ENCODE results near the gene UBR4. TPM values are rescaled to one million over a fixed set of nuclear protein-coding genes. Genes with fewer than 3 reads are reported as not detected.

Gene UBR4
- total and polyA plus RNA-seq, 7 donors: 89.9 to 185 (median 118) TPM

DNA sequence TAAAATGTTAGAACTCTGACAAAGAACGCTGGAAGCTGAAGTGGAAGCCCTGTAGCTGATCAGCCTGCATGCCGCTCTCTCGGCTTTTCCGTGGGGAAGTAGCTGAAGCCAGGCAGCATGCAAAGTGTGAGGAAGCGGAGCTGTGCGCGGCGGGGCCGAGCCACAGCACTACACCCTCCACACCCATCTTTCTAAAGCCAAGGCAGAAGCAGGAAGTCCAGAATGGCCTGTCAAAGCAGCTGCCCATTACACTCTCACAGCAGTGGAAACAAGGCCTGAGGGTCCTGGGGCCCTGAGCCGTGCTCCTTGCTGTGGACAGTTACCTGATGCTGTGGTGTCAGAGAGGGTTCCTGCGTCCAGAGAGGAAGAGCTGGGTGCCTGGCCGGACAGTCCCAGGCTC lies 69.6 kb downstream of the UBR4 start:
- no peaks in the 10 kb centered on the region for H3K27me3 ChIP-seq (ENCODE audit: insufficient read depth in 3 of 3, low read length in 2 of 3)
- H3K4me1 ChIP-seq: no peaks in the 10 kb centered on the region
- WGBS, 3 donors: 73 to 82% (median 81%) methylated on average over 12 of the region's 12 CpGs
- no peak for DNase-seq
- ATAC-seq: peak in 1 of 4 donors; percentile 44
- peaks cover 20 to 100% of the 10 kb centered on the region in 2 donors for H3K36me3 ChIP-seq (ENCODE audit: insufficient read depth in 1 of 2, low read depth in 1 of 2)
- no peak overlapping the region for H3K4me3 ChIP-seq
- no peak for TF ChIP-seq CTCF (IDR thresholded peaks at IDR 0.05)
- H3K27ac ChIP-seq: no peak overlapping the region
- intact Hi-C loops (cut with DNase I): loop anchor here (5.0 kb wide), 2 partner anchors 33 to 37 kb away; no protein-coding TSS in a partner anchor
- no peaks in the 10 kb centered on the region for H3K9me3 ChIP-seq

DNA sequence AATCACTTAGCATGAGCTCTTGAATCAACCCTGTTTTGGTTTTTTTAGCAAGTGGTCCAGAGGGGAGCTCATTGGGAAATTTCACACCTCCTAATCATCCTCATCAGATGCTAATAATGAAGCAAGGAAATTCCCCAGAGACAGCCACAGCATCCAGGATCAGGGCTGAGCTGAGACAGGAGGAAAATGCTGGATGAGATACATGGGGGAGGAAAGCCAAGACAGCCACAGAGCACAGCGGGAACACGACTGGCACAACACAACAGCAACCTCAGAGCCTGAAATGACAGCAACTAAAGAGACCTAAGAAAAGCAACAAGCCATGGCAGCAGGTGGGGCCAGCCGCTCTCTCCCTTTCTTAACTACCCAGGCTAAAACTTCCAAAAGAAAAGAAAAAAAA lies 70.4 kb downstream of the UBR4 start:
- 45 to 64% (median 61%) methylated on average over 3 of the region's 3 CpGs for WGBS, 3 donors
- intact Hi-C loops (cut with DNase I): loop anchor here (5.0 kb wide), 2 partner anchors 32 to 38 kb away; no protein-coding TSS in a partner anchor
- no peak overlapping the region for H3K27ac ChIP-seq

DNA sequence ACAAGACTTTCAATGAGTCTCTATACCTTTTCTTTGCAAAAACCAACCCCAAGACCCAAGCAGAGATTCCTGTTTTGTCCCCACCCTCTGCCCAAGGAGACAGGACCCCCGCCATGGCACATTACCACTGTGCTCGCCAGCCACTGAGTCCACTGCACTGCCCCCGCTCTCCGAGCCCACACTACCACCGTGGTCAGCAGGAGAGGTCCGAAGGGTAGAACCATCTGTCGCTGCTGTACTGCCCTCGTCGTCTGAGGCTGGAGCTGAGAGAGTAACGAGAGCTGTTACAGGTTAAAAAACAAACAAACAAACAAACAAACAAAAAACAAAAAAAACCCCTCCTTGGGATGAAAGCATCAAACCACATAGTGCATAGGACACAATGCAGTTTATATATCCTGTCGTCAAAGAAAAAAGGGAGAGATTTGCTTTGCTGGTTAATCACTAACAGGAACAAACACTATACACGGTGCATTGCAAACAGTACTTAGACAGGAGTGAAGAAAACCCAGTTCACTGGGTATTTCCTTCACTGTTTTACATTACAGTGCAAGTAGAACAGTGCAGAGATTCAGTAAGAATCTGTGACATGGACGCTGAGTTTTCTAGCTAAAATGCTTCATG lies 71.0 kb downstream of the UBR4 start:
- no peak for ATAC-seq
- Histone ChIP-seq H3K27me3 (ENCODE audit: insufficient read depth in 3 of 3, low read length in 2 of 3) (no peaks in the 10 kb centered on the region), H3K36me3 (ENCODE audit: insufficient read depth in 1 of 2, low read depth in 1 of 2) (peaks cover 17 to 100% of the 10 kb centered on the region in 2 donors), H3K27ac (no peak overlapping the region), H3K4me1 (no peaks in the 10 kb centered on the region), H3K9me3 (no peaks in the 10 kb centered on the region), H3K4me3 (no peak overlapping the region)
- WGBS, 3 donors: 75 to 79% (median 77%) methylated on average over 13 of the region's 13 CpGs
- TF ChIP-seq CTCF (IDR thresholded peaks at IDR 0.05): no peak
- DNase-seq: no peak
- intact Hi-C loops (cut with DNase I): no loop called here

More for the DNA sequence above, 70.4 kb downstream of the UBR4 start:
- Histone ChIP-seq H3K36me3 (ENCODE audit: insufficient read depth in 1 of 2, low read depth in 1 of 2) (peaks cover 17 to 100% of the 10 kb centered on the region in 2 donors), H3K27me3 (ENCODE audit: insufficient read depth in 3 of 3, low read length in 2 of 3) (no peaks in the 10 kb centered on the region), H3K4me3 (no peak overlapping the region), H3K4me1 (no peaks in the 10 kb centered on the region), H3K9me3 (no peaks in the 10 kb centered on the region)
- no peak for TF ChIP-seq CTCF (IDR thresholded peaks at IDR 0.05)
- DNase-seq (no peak), ATAC-seq (no peak)

DNA sequence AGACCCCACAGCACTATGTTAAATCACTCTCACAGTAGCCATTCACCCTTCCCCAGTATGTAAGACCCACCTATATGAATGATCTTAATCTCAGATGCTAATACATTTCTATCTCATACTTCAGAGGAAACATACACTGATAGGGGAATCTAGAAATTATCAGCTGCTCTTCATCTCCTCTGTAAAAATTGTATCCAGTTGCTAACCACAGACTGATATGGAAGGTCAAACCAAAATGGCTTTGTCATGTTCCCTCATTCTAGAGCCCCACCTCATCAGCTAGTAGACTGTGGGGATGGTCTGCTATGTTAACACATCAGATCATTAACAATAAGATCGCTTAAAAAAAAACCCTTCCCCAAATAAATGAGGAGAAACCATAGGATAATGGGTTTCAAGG lies 71.7 kb downstream of the UBR4 start:
- DNase-seq (no peak), ATAC-seq (no peak)
- Histone ChIP-seq H3K36me3 (ENCODE audit: insufficient read depth in 1 of 2, low read depth in 1 of 2) (peaks cover 14 to 100% of the 10 kb centered on the region in 2 donors), H3K4me3 (no peak overlapping the region), H3K4me1 (no peaks in the 10 kb centered on the region), H3K27ac (no peak overlapping the region), H3K27me3 (ENCODE audit: insufficient read depth in 3 of 3, low read length in 2 of 3) (no peaks in the 10 kb centered on the region), H3K9me3 (peaks cover 5% of the 10 kb centered on the region)
- WGBS, 3 donors: 95 to 100% (median 97%) methylated on average over 1 of the region's 1 CpG
- no peak for TF ChIP-seq CTCF (IDR thresholded peaks at IDR 0.05)
- intact Hi-C loops (cut with DNase I): no loop called here

- no peak overlapping the region for H3K27ac ChIP-seq
- no peak for DNase-seq
- no peak for TF ChIP-seq CTCF (IDR thresholded peaks at IDR 0.05)
- peaks cover 10% of the 10 kb centered on the region for H3K9me3 ChIP-seq
- no peak for ATAC-seq
- H3K36me3 ChIP-seq (ENCODE audit: insufficient read depth in 1 of 2, low read depth in 1 of 2): peaks cover 14 to 100% of the 10 kb centered on the region in 2 donors
- intact Hi-C loops (cut with DNase I): no loop called here
- 76 to 96% (median 82%) methylated on average over 4 of the region's 4 CpGs for WGBS, 3 donors
- H3K27me3 ChIP-seq (ENCODE audit: insufficient read depth in 3 of 3, low read length in 2 of 3): no peaks in the 10 kb centered on the region
- H3K4me1 ChIP-seq: no peaks in the 10 kb centered on the region
- no peak overlapping the region for H3K4me3 ChIP-seq
Observed at GRCh38 chr1:19137158-19137557, 72.9 kb downstream of the UBR4 start.

All from psoas muscle (tissue), 8 donors.